ENCODE measurements around the gene PAPPA. TPM values are rescaled to one million over a fixed set of nuclear protein-coding genes. Genes with fewer than 3 reads are reported as not detected.

The PAPPA gene
- total RNA-seq, 2 experiments from 2014 or later, result not detected

DNA sequence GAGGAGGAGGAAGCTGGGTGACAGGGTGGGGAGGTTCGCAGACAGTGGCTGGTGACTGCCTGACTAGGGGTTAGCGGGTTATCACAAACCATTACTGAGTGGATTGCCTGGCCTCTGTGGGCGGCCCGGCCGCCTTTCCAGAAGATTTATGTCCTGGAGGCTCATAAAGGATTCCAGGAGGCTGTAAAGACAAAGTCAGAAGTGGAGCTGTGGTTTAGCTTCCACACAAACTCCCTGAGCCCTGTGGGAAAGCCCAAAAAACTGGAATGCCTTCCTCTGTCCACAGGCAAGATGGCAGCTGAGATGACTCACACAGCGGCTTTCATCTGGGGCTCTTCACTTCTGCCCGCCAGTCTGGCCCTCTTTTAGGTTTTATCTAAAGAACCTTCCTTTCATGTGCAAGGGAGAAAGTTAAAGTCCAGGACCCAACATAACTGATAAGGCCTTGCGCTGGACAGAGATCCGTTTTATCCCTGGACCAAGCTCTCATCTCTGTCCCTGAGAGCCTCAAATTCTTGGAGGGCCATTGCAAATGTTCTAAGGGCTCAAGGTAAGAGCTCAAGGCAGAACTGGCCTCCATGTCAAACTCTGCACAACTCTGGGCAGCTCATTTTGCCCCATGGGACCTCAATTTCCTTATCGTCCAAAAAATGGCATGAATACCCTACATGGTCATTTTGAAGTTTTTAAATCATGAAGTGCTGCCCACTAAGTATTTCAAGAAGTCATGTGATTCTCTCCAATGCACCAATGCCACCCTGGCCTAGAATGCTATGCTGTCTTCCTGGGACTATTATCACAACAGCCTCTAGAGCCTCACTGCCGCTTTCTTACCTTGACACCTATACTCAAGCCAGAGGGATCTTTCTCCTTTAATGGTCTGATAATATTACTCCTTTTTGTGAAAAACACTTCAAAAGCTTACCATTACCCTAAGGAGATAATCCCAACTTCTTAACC lies 284.1 kb downstream of the PAPPA start:
- POLR2A ChIA-PET, result no interaction called here
- CTCF ChIA-PET, result no interaction called here

DNA sequence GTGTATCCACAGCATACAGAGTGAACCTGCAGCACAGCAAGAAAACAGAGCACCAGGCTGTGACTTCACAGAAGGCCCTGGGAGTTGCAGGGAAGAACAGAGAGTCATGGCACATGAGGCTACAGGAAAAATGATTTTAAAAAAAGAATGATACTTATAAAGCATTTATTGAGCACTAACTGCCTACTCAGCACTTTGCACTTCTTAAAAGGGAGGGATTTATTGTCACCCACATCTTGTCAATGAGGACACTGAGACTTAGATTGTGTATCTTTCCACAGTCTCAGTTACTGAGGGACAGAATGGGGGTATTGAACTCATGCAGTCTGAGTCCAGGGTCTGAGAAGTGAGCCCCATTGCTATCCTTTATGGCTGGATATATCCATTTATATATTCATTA lies 288.9 kb downstream of the PAPPA start:
- ChIA-PET CTCF (no interaction called here), POLR2A (no interaction called here)

DNA sequence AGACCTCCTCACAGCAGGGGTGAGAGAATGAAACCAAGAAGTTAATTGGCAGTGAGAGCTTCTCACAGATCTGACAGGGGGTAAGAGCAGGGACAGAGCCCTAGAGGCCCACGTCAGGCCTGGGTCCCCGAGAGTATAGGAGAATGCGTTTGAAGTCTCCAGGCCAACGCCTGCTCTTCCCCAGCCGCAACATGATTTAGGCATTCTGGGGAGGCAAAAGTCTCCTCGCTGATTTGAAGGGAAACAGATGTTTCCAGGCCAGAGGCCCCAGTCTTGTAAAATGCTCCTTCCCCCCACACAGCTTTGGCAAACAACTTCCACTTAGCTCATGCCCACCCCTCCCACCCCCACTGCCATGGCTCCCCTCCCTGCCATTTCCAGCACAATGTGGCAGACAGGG lies 294.3 kb downstream of the PAPPA start:
- CTCF ChIA-PET, result no interaction called here
- POLR2A ChIA-PET, result no interaction called here

DNA sequence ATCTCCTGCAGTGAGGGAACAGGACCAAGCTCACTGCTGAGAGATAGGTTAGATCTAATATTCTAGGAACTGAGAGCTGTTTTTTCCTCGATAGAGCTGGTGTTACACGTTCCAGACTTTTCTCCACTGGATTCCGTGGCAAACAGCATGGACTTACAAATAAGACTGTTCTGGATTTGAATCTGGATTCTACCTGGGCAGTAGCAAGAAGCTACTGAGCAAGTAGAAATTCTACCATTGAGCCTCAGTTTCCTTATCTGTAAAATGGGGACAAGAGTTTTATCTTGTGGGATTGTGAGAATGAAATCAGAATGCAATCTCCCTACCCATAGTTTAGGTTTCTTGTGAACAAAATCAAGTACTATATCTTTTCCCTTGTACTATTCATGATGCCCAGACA lies 294.8 kb downstream of the PAPPA start:
- ChIA-PET POLR2A (no interaction called here), CTCF (no interaction called here)

DNA sequence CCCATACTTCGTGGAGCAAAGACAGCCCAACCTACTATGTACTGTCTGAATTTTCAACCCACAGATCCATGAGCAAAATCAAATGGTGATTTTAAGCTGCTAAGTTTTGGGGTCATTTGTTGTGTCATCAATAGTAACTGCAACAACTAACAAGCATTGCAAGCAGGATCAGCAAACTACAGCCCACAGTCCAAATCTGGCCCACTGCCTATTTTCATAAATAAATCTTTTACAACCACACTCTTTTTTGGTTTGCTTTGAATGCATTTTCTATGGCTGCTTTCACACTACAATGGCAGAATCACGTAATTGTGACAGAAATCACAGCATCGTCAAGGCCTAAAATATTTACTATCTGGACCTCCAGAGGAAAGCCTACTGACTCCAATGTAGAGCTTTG lies 296.4 kb downstream of the PAPPA start:
- ChIA-PET POLR2A (no interaction called here), CTCF (no interaction called here)

DNA sequence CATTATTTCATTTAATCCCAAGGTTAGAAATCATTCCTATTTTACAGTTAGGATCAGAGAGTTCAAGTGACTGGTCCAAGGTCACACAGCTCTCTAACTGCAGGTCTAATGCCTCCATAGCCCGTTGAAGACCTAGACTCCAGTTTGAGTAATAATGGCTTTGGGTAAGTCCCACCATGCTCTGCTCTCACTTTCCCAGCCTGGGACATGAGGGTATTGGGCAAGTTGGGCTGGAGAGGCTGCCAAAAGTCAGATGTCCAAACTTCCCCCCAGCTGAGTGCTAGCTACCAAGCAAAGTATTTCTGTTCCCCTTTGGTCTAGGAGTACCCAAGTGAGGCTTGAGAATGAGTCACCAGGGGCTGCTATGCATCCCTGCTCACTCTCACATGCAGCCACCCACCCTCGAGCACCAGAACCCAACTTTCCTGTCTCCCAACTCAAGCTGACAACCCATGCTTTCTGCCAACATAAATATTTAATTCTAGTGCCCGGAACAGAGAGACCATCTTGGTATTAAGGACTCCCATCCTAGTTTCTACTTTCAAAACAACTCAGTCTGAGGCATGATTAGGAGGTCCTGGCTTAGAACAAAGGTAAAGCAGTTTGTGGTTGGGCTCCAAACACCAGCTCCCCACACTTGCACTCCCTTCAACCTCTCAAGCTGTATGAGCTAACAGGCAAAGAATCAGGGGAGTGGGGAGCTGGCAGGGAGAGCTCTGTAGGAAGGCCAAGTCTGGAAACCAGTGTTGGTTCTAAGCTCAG lies 297.0 kb downstream of the PAPPA start:
- ChIA-PET CTCF (no interaction called here), POLR2A (no interaction called here)

DNA sequence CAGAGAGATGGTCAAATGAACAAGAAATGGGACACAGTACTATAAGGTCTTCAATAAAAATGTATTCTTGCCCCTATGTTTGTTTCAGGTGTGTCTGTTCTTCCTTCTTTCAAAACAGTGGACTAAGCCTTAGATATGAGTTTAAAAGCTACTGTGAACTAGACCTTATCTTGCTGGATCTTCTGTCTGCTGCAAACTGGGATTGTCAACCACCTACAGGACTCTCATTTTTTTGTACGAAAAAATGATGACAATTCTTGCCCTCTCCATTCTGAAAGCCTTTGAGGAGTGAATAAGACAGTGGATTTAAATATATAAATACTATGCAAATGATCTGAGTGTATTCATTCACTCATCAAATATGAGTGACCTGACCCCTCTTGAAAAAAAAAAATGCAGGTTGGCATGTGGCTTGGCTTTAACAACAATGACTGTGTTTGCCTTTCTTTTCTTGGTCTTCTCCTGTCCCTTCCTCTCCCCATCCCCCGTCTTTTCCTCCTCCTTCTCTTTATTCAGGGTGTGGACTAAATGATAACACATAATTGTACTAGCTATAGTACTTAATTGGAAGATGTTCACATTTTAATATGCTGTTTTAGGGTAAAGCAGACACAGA lies 298.0 kb downstream of the PAPPA start:
- ChIA-PET CTCF (no interaction called here), POLR2A (no interaction called here)

Data from activated CD8-positive, alpha-beta memory T cell treated with anti-CD3 and anti-CD28 coated beads for 36 hours (primary cell).